SU-DHL-6 (cell line): ENCODE measurements around the gene PDE3A.

Experiments used
- H2AFZ ChIP-seq: fragments of 200-600 bp; sonication (generic); 2 replicates; pipeline ENCODE4 v1.6.1; 2014; ENCODE audit warnings: low read depth, mild to moderate bottlenecking, moderate library complexity, mixed read lengths, antibody characterized with exemption, low read length; ENCODE audit not compliant: severe bottlenecking
- H3F3A ChIP-seq: fragments of 200-600 bp; shearing (Covaris generic); 2 replicates; pipeline ENCODE4 v1.6.0; 2016; ENCODE audit warnings: antibody characterized with exemption, mild to moderate bottlenecking; ENCODE audit not compliant: insufficient read depth
- H3K27ac ChIP-seq: fragments of 200-600 bp; sonication (generic); 2 replicates; pipeline ENCODE4 v1.5.1; 2016; ENCODE audit warnings: low read depth, mild to moderate bottlenecking, low read length, moderate library complexity, mixed read lengths
- H3K27me3 ChIP-seq: fragments of 200-600 bp; sonication (generic), shearing (Covaris generic); 2 replicates; pipeline ENCODE4 v1.6.0; 2014; ENCODE audit warnings: mild to moderate bottlenecking, low read length
- H3K36me3 ChIP-seq: fragments of 200-600 bp; sonication (generic); 2 replicates; pipeline ENCODE4 v1.6.1; 2014; ENCODE audit warnings: mild to moderate bottlenecking, low read length, mixed read lengths
- H3K4me2 ChIP-seq: fragments of 300-600, 200-600 bp; shearing (Covaris generic), sonication (generic); 2 replicates; pipeline ENCODE4 v1.6.0; 2014; ENCODE audit warnings: low read length, low read depth, mild to moderate bottlenecking; ENCODE audit not compliant: poor library complexity, severe bottlenecking
- H3K4me3 ChIP-seq: fragments of 200-600 bp; sonication (generic); 2 replicates; pipeline ENCODE4 v1.5.1; 2014; ENCODE audit warnings: antibody characterized with exemption, low read length, mild to moderate bottlenecking, mixed read lengths; ENCODE audit not compliant: insufficient read depth, poor library complexity, severe bottlenecking
- H3K79me2 ChIP-seq: fragments of 200-600 bp; sonication (generic); 2 replicates; pipeline ENCODE4 v1.6.1; 2014; ENCODE audit warnings: mild to moderate bottlenecking, low read length, moderate library complexity; ENCODE audit not compliant: insufficient read depth
- H3K9ac ChIP-seq: fragments of 200-600 bp; sonication (generic); 2 replicates; pipeline ENCODE4 v1.7.0; 2014; ENCODE audit warnings: mild to moderate bottlenecking, low read length
- H3K9me2 ChIP-seq: fragments of 200-600 bp; sonication (generic); replicated peaks from 2 replicates; pipeline ENCODE4 v1.6.1; 2014; ENCODE audit warnings: low read length; ENCODE audit not compliant: insufficient read depth
- H3K9me3 ChIP-seq: fragments of 200-600 bp; sonication (generic); 2 replicates; pipeline ENCODE4 v1.6.1; 2014; ENCODE audit warnings: low read length, mixed read lengths; ENCODE audit not compliant: insufficient read depth
- H4K20me1 ChIP-seq: fragments of 200-600 bp; sonication (generic); 2 replicates; pipeline ENCODE4 v1.6.1; 2014; ENCODE audit warnings: low read depth, mild to moderate bottlenecking, antibody characterized with exemption, low read length, moderate library complexity, mixed read lengths
- CTCF ChIP-seq: fragments of 200-600 bp; sonication (generic); IDR thresholded peaks from one replicate; pipeline ENCODE4 v1.5.1; 2017; ENCODE audit warnings: antibody characterized with exemption, mild to moderate bottlenecking, low read length, moderate library complexity; ENCODE audit not compliant: insufficient read depth, poor library complexity, severe bottlenecking
- EZH2phosphoT487 ChIP-seq: fragments of 200-600 bp; sonication (generic), shearing (Covaris generic); conservative IDR thresholded peaks from 2 replicates; pipeline ENCODE4 v1.6.1; 2018; ENCODE audit warnings: mild to moderate bottlenecking, antibody characterized with exemption, low read length, moderate library complexity, mixed read lengths

PDE3A gene

GRCh38 chr12:20718294-20718693, 350.0 kb downstream of the PDE3A start:
- H3K9me3 ChIP-seq: no peaks in the 10 kb centered on the region
- no peak for TF ChIP-seq EZH2phosphoT487
- TF ChIP-seq CTCF: no peak

GRCh38 chr12:20722142-20722541, 353.8 kb downstream of the PDE3A start:
- no peak overlapping the region for H3K9ac ChIP-seq
- no peaks in the 10 kb centered on the region for H3K36me3 ChIP-seq
- H3K9me2 ChIP-seq: no peaks in the 10 kb centered on the region
- no peaks in the 10 kb centered on the region for H3F3A ChIP-seq
- H3K4me2 ChIP-seq: no peak overlapping the region
- no peaks in the 10 kb centered on the region for H3K27me3 ChIP-seq
- TF ChIP-seq CTCF: no peak
- H4K20me1 ChIP-seq: no peaks in the 10 kb centered on the region
- H2AFZ ChIP-seq: no peak overlapping the region
- H3K79me2 ChIP-seq: no peaks in the 10 kb centered on the region
- H3K27ac ChIP-seq: no peak overlapping the region
- H3K9me3 ChIP-seq: no peaks in the 10 kb centered on the region
- no peak overlapping the region for H3K4me3 ChIP-seq

More at GRCh38 chr12:20718294-20718693, 350.0 kb downstream of the PDE3A start:
- H3K9ac ChIP-seq: no peak overlapping the region
- H2AFZ ChIP-seq: no peak overlapping the region
- H3K27ac ChIP-seq: no peak overlapping the region
- H3K36me3 ChIP-seq: no peaks in the 10 kb centered on the region
- no peaks in the 10 kb centered on the region for H3K9me2 ChIP-seq
- no peaks in the 10 kb centered on the region for H4K20me1 ChIP-seq
- no peaks in the 10 kb centered on the region for H3F3A ChIP-seq
- no peak overlapping the region for H3K4me3 ChIP-seq
- H3K27me3 ChIP-seq: no peaks in the 10 kb centered on the region
- H3K4me2 ChIP-seq: no peak overlapping the region
- H3K79me2 ChIP-seq: no peaks in the 10 kb centered on the region

- H3K9ac ChIP-seq: no peak overlapping the region
- H3F3A ChIP-seq: no peaks in the 10 kb centered on the region
- no peak overlapping the region for H3K27ac ChIP-seq
- H3K36me3 ChIP-seq: no peaks in the 10 kb centered on the region
- H2AFZ ChIP-seq: no peak overlapping the region
- H4K20me1 ChIP-seq: no peaks in the 10 kb centered on the region
- no peak overlapping the region for H3K4me2 ChIP-seq
- no peaks in the 10 kb centered on the region for H3K9me3 ChIP-seq
- no peaks in the 10 kb centered on the region for H3K9me2 ChIP-seq
- no peaks in the 10 kb centered on the region for H3K79me2 ChIP-seq
- TF ChIP-seq EZH2phosphoT487 (no peak), CTCF (no peak)
- H3K27me3 ChIP-seq: no peaks in the 10 kb centered on the region
- no peak overlapping the region for H3K4me3 ChIP-seq
Measured at GRCh38 chr12:20731274-20731673, 362.9 kb downstream of the PDE3A start.
